ENCODE data around the gene LAMA3. TPM values are rescaled to one million over a fixed set of nuclear protein-coding genes. Genes with fewer than 3 reads are reported as not detected.
"Not testable (repeated sequence)": the region's sequence is repeated elsewhere in the genome, so short reads cannot be mapped to it uniquely, and the experiment has no call there.

LAMA3 gene
- total RNA-seq, 1 donor from 2014 or later, result 1.7 TPM

DNA sequence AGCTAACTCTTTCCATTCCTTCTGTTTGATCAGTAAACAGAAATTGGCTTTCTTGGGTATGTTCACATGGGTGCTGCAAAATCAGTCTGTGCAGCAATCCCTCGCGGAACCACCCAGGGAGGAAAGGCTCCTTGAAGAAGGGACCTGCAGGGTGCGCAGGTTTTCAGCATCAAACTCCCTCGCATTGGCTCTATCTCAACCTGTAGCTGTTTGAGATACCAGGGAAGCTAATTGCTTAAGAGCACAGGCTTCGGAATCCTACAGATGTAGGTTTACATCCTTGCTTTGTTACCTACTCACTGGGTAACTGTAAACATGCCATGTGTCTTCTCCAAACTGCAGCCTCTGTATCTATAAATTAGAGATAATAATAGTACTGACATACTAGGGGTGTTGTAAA, 43.2 kb downstream of the LAMA3 start:
- peaks cover 11% of the 10 kb centered on the region for H3K27me3 Mint-ChIP-seq (ENCODE audit: unreplicated experiment)
- H3K4me3 Mint-ChIP-seq (ENCODE audit: unreplicated experiment), result no peak overlapping the region
- DNase-seq (ENCODE audit: low spot score), result no peak
- no peak overlapping the region for H3K27ac Mint-ChIP-seq (ENCODE audit: unreplicated experiment)
- TF ChIP-seq, protein P1, sequence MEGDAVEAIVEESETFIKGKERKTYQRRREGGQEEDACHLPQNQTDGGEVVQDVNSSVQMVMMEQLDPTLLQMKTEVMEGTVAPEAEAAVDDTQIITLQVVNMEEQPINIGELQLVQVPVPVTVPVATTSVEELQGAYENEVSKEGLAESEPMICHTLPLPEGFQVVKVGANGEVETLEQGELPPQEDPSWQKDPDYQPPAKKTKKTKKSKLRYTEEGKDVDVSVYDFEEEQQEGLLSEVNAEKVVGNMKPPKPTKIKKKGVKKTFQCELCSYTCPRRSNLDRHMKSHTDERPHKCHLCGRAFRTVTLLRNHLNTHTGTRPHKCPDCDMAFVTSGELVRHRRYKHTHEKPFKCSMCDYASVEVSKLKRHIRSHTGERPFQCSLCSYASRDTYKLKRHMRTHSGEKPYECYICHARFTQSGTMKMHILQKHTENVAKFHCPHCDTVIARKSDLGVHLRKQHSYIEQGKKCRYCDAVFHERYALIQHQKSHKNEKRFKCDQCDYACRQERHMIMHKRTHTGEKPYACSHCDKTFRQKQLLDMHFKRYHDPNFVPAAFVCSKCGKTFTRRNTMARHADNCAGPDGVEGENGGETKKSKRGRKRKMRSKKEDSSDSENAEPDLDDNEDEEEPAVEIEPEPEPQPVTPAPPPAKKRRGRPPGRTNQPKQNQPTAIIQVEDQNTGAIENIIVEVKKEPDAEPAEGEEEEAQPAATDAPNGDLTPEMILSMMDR (IDR thresholded peaks at IDR 0.05; ENCODE audit: unreplicated experiment), result no peak
- H3K4me1 Mint-ChIP-seq (ENCODE audit: unreplicated experiment), result peaks cover 2% of the 10 kb centered on the region
- no peaks in the 10 kb centered on the region for H3K36me3 Mint-ChIP-seq (ENCODE audit: low read depth, unreplicated experiment)
- no peaks in the 10 kb centered on the region for H3K9me3 Mint-ChIP-seq (ENCODE audit: unreplicated experiment)

GRCh38 chr18:23733265-23733664, 44.0 kb downstream of the LAMA3 start:
- peaks cover 12% of the 10 kb centered on the region for H3K27me3 Mint-ChIP-seq (ENCODE audit: unreplicated experiment)
- DNase-seq (ENCODE audit: low spot score); H3K9me3 Mint-ChIP-seq (ENCODE audit: unreplicated experiment); H3K36me3 Mint-ChIP-seq (ENCODE audit: low read depth, unreplicated experiment); H3K4me3 Mint-ChIP-seq (ENCODE audit: unreplicated experiment); H3K4me1 Mint-ChIP-seq (ENCODE audit: unreplicated experiment); H3K27ac Mint-ChIP-seq (ENCODE audit: unreplicated experiment): not testable (repeated sequence)

DNA sequence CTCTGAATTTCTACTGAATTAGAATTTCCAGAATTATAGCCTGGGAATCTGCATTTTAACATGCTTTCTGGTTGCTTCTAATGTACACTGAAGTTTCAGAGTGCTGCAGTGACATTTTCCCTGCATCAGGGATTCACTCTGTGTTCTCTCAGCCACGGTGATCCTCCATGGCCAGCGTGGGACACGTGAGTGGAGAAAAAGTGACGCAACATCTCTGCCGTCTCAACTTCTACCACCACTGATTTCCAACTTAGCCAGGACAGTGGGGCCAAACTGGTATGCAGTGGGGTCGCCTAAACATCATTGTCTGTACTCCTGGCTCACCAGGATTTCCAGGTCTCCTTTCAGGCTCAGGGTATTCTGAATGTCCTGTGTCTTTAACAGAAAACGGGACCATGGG, 44.6 kb downstream of the LAMA3 start:
- Mint-ChIP-seq H3K4me3 (ENCODE audit: unreplicated experiment) (no peak overlapping the region), H3K27me3 (ENCODE audit: unreplicated experiment) (peaks cover 12% of the 10 kb centered on the region), H3K36me3 (ENCODE audit: low read depth, unreplicated experiment) (no peaks in the 10 kb centered on the region), H3K9me3 (ENCODE audit: unreplicated experiment) (no peaks in the 10 kb centered on the region), H3K27ac (ENCODE audit: unreplicated experiment) (no peak overlapping the region), H3K4me1 (ENCODE audit: unreplicated experiment) (peaks cover 10% of the 10 kb centered on the region)
- TF ChIP-seq, protein P1 (IDR thresholded peaks at IDR 0.05; ENCODE audit: unreplicated experiment), result no peak
- DNase-seq (ENCODE audit: low spot score), result no peak

DNA sequence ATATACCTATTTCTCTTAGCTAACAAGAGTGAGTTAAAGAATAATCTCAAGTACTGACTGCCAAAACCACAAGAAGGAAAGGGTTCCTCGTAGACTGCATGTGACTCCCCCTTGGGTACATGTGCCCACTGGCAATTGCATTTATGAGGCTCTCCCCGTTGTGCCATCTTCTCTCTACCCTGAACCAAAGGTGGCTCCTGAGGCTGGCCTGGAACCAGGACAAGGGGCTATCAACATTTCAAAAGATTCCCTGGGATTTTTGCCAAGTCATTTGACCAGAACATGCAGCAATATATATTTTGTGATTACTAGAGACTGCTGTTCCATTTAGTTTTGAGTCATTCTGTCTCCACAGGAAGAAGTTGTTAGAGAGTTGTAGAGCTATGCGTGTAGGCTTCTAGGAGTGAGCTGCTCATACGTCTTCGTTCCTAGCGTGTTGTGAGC, 45.8 kb downstream of the LAMA3 start:
- Mint-ChIP-seq H3K27me3 (ENCODE audit: unreplicated experiment) (peaks cover 12% of the 10 kb centered on the region), H3K4me1 (ENCODE audit: unreplicated experiment) (peaks cover 10% of the 10 kb centered on the region), H3K4me3 (ENCODE audit: unreplicated experiment) (no peak overlapping the region), H3K9me3 (ENCODE audit: unreplicated experiment) (no peaks in the 10 kb centered on the region), H3K36me3 (ENCODE audit: low read depth, unreplicated experiment) (no peaks in the 10 kb centered on the region), H3K27ac (ENCODE audit: unreplicated experiment) (no peak overlapping the region)
- TF ChIP-seq, protein P1 (IDR thresholded peaks at IDR 0.05; ENCODE audit: unreplicated experiment), result no peak
- DNase-seq (ENCODE audit: low spot score), result no peak

DNA sequence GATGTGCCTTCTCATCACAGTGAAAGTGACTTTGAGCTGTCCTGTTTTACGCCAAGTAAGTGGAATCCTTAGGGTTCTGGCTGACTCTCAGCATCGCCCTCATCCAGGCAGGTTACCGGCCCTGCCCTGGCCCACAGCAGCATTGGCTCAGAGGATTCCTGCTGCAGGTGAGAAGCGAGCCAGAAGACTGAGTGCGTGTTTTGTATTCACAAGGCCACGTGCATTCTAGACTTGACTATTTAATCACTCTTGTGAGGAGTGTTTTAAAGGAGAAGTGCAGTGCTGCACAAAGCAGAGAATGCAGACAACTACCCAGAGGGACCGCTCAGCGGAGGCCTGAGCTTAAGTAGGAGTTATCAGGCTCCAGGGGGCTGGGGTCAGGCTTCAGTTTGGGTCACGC, 48.3 kb downstream of the LAMA3 start:
- Mint-ChIP-seq H3K27me3 (ENCODE audit: unreplicated experiment) (peaks cover 9% of the 10 kb centered on the region), H3K4me3 (ENCODE audit: unreplicated experiment) (no peak overlapping the region), H3K9me3 (ENCODE audit: unreplicated experiment) (no peaks in the 10 kb centered on the region), H3K27ac (ENCODE audit: unreplicated experiment) (no peak overlapping the region), H3K4me1 (ENCODE audit: unreplicated experiment) (peaks cover 10% of the 10 kb centered on the region), H3K36me3 (ENCODE audit: low read depth, unreplicated experiment) (no peaks in the 10 kb centered on the region)
- TF ChIP-seq, protein P1 (IDR thresholded peaks at IDR 0.05; ENCODE audit: unreplicated experiment), result no peak
- no peak for DNase-seq (ENCODE audit: low spot score)
